DOHH2 (cell line): ENCODE data around the gene CREBBP.

Experiments
- H3F3A ChIP-seq: fragments of 200-600 bp; sonication (generic), shearing (Covaris generic); 2 replicates; pipeline ENCODE4 v1.6.0; 2016; ENCODE audit warnings: antibody characterized with exemption, mild to moderate bottlenecking; ENCODE audit not compliant: control insufficient read depth, insufficient read depth
- H3K27ac ChIP-seq: fragments of 200-600 bp; sonication (generic); 2 replicates; pipeline ENCODE4 v1.5.1; 2014; ENCODE audit warnings: low read depth, mild to moderate bottlenecking, low read length, moderate library complexity
- H3K27me3 ChIP-seq: fragments of 200-600 bp; sonication (generic); 2 replicates; pipeline ENCODE4 v1.6.1; 2014; ENCODE audit warnings: mild to moderate bottlenecking, low read length, mixed read lengths; ENCODE audit not compliant: control insufficient read depth
- H3K36me3 ChIP-seq: fragments of 200-600 bp; sonication (generic); 2 replicates; pipeline ENCODE4 v1.6.1; 2014; ENCODE audit warnings: mild to moderate bottlenecking, low read length, moderate library complexity, mixed read lengths; ENCODE audit not compliant: control insufficient read depth
- H3K4me1 ChIP-seq: fragments of 200-600 bp; sonication (generic); 2 replicates; pipeline ENCODE4 v1.6.1; 2014; ENCODE audit warnings: mild to moderate bottlenecking, low read length, mixed read lengths; ENCODE audit not compliant: control insufficient read depth
- H3K4me2 ChIP-seq: fragments of 200-600 bp; sonication (generic); 2 replicates; pipeline ENCODE4 v1.6.0; 2014; ENCODE audit warnings: mild to moderate bottlenecking, low read length, moderate library complexity
- H3K4me3 ChIP-seq: fragments of 200-600 bp; sonication (generic); 2 replicates; pipeline ENCODE4 v1.5.1; 2014; ENCODE audit warnings: mild to moderate bottlenecking, low read length, mixed read lengths
- H3K79me2 ChIP-seq: fragments of 200-600 bp; sonication (generic); 2 replicates; pipeline ENCODE4 v1.6.1; 2014; ENCODE audit warnings: mild to moderate bottlenecking, low read length, mixed read lengths; ENCODE audit not compliant: control insufficient read depth
- H3K9me2 ChIP-seq: fragments of 200-600 bp; sonication (generic); replicated peaks from 2 replicates; pipeline ENCODE4 v1.6.1; 2014; ENCODE audit warnings: mild to moderate bottlenecking, low read length, mixed read lengths; ENCODE audit not compliant: control insufficient read depth
- H3K9me3 ChIP-seq: fragments of 200-600 bp; sonication (generic); 2 replicates; pipeline ENCODE4 v1.6.1; 2014; ENCODE audit warnings: antibody characterized with exemption, low read length, mixed read lengths; ENCODE audit not compliant: control insufficient read depth, insufficient read depth
- H4K20me1 ChIP-seq: fragments of 200-600 bp; sonication (generic); 2 replicates; pipeline ENCODE4 v1.6.0; 2014; ENCODE audit warnings: low read depth, mild to moderate bottlenecking, antibody characterized with exemption, low read length, moderate library complexity; ENCODE audit not compliant: control insufficient read depth, insufficient read depth
- CTCF ChIP-seq: fragments of 200-600 bp; sonication (generic); IDR thresholded peaks from one replicate; pipeline ENCODE4 v1.5.1; 2014; ENCODE audit warnings: antibody characterized with exemption, mild to moderate bottlenecking, low read depth, low read length; ENCODE audit not compliant: poor library complexity, severe bottlenecking
- EZH2phosphoT487 ChIP-seq: fragments of 200-600 bp; sonication (generic); IDR thresholded peaks from 2 replicates; pipeline ENCODE4 v1.6.1; 2017; ENCODE audit warnings: borderline replicate concordance, mild to moderate bottlenecking, antibody characterized with exemption, low read length, moderate library complexity, mixed read lengths

CREBBP gene

GRCh38 chr16:3701531-3701930, 179.0 kb downstream of the CREBBP start:
- Histone ChIP-seq H3K27ac (no peak overlapping the region), H3K9me2 (no peaks in the 10 kb centered on the region), H3K4me1 (peaks cover 4% of the 10 kb centered on the region), H3K4me2 (no peak overlapping the region), H3K4me3 (no peak overlapping the region), H4K20me1 (0 out of 2 replicates have a peak, but pooled peaks cover 1% of the 10 kb centered on the region), H3K36me3 (peaks cover 55% of the 10 kb centered on the region), H3F3A (0 out of 2 replicates have a peak, but pooled peaks cover 1% of the 10 kb centered on the region), H3K27me3 (no peaks in the 10 kb centered on the region), H3K9me3 (no peaks in the 10 kb centered on the region), H3K79me2 (peaks cover 98% of the 10 kb centered on the region)
- no peak for TF ChIP-seq EZH2phosphoT487
- no peak for TF ChIP-seq CTCF

GRCh38 chr16:3698941-3699340, 181.6 kb downstream of the CREBBP start:
- Histone ChIP-seq H3K4me3 (no peak overlapping the region), H4K20me1 (peaks cover 5% of the 10 kb centered on the region; the same call in 1 of the 2 replicates), H3F3A (no peaks in the 10 kb centered on the region), H3K9me2 (no peaks in the 10 kb centered on the region), H3K4me2 (no peak overlapping the region), H3K9me3 (no peaks in the 10 kb centered on the region), H3K79me2 (peaks cover 98% of the 10 kb centered on the region), H3K27ac (no peak overlapping the region), H3K36me3 (peaks cover 66% of the 10 kb centered on the region), H3K27me3 (no peaks in the 10 kb centered on the region), H3K4me1 (no peaks in the 10 kb centered on the region)
- TF ChIP-seq CTCF (no peak), EZH2phosphoT487 (no peak)

GRCh38 chr16:3696425-3697218, 183.9 kb downstream of the CREBBP start:
- TF ChIP-seq EZH2phosphoT487: no peak
- no peak for TF ChIP-seq CTCF
- H4K20me1 ChIP-seq: peaks cover 10% of the 10 kb centered on the region; the same call in 1 of the 2 replicates
- no peaks in the 10 kb centered on the region for H3K4me1 ChIP-seq
- H3K4me3 ChIP-seq: no peak overlapping the region
- H3K4me2 ChIP-seq: no peak overlapping the region
- no peaks in the 10 kb centered on the region for H3F3A ChIP-seq
- H3K9me3 ChIP-seq: no peaks in the 10 kb centered on the region
- peaks cover 93% of the 10 kb centered on the region for H3K79me2 ChIP-seq
- no peaks in the 10 kb centered on the region for H3K27me3 ChIP-seq
- no peaks in the 10 kb centered on the region for H3K9me2 ChIP-seq
- H3K27ac ChIP-seq: no peak overlapping the region
- peaks cover 59% of the 10 kb centered on the region for H3K36me3 ChIP-seq
